Epithelial cell of proximal tubule (primary cell): ENCODE measurements around the gene AHNAK2. TPM values are rescaled to one million over a fixed set of nuclear protein-coding genes. Genes with fewer than 3 reads are reported as not detected.
"Not testable (repeated sequence)": the region's sequence is repeated elsewhere in the genome, so short reads cannot be mapped to it uniquely, and the experiment has no call there.

Source experiments
- DNase-seq: peaks from one replicate; pipeline ENCODE4 v3.0.0-alpha.2; 2011; ENCODE audit warnings: low read depth
- H3K4me3 ChIP-seq: 2 replicates; pipeline ENCODE4 v1.5.1; 2011; ENCODE audit warnings: low read depth, mild to moderate bottlenecking, low read length
- total RNA-seq: library from RNA; depleted of rRNA; stranded (reverse); fragments of >200 nt; gene quantifications from 2 replicates; pipeline ENCODE4 v1.2.3, GENCODE V29; 2015
- TF ChIP-seq, protein P1 (sequence below): conservative IDR thresholded peaks from 2 replicates; pipeline ENCODE4 v1.5.1; 2012; ENCODE audit warnings: low read depth, mild to moderate bottlenecking, low read length

Gene AHNAK2
- total RNA-seq, 1 donor from 2014 or later, result 20.8 TPM

DNA sequence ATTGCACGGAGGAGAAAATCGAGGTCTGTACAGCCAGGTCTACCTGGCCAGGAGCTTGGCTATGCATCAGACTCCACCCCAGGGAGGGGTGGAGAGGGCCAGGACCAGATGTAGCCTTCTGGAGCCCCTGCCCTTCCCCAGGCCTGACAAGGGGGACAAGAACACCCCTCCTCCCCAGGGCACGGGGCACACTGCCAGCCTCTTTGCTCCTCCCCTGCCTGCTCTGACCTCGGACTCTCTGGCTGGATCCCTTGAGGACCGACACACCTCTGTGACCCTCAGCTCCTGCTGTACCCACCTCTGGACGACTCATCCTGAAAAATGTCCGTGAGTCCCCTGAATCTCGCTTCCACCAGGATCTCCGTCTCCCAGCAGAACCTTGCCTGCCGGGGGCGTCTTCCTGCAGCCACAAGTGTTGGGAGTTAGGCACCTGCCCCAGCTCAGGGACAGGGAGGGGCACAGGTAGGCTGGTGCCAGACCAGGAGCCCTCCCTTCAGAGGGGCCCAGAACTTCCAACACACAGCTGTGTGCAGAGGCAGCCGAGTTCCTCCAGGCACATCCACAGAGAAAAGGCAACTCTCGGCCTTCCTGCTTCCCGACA is 21.8 kb downstream of the AHNAK2 start:
- TF ChIP-seq, protein P1, sequence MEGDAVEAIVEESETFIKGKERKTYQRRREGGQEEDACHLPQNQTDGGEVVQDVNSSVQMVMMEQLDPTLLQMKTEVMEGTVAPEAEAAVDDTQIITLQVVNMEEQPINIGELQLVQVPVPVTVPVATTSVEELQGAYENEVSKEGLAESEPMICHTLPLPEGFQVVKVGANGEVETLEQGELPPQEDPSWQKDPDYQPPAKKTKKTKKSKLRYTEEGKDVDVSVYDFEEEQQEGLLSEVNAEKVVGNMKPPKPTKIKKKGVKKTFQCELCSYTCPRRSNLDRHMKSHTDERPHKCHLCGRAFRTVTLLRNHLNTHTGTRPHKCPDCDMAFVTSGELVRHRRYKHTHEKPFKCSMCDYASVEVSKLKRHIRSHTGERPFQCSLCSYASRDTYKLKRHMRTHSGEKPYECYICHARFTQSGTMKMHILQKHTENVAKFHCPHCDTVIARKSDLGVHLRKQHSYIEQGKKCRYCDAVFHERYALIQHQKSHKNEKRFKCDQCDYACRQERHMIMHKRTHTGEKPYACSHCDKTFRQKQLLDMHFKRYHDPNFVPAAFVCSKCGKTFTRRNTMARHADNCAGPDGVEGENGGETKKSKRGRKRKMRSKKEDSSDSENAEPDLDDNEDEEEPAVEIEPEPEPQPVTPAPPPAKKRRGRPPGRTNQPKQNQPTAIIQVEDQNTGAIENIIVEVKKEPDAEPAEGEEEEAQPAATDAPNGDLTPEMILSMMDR, result no peak
- H3K4me3 ChIP-seq, result no peak overlapping the region
- no peak for DNase-seq

DNA sequence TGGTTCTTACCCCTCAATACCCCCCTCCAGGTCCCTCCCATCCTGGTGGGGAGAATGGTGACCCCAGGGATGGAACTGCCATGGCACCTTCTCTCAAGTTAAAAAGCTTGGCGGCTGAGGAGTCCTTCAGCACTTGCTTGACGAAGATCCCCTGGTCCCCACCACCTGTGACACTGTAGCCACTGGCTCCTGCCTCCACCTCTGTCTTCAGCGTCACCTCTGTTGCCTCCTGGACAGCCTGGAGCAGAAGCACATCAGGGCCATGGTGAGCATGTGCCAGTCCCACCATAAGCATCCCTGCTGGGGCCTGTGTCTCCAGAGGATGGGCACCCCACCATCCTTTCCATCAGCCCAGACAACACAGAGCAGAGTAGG is 22.8 kb downstream of the AHNAK2 start:
- H3K4me3 ChIP-seq, result no peak overlapping the region
- TF ChIP-seq, protein P1, result no peak
- no peak for DNase-seq

DNA sequence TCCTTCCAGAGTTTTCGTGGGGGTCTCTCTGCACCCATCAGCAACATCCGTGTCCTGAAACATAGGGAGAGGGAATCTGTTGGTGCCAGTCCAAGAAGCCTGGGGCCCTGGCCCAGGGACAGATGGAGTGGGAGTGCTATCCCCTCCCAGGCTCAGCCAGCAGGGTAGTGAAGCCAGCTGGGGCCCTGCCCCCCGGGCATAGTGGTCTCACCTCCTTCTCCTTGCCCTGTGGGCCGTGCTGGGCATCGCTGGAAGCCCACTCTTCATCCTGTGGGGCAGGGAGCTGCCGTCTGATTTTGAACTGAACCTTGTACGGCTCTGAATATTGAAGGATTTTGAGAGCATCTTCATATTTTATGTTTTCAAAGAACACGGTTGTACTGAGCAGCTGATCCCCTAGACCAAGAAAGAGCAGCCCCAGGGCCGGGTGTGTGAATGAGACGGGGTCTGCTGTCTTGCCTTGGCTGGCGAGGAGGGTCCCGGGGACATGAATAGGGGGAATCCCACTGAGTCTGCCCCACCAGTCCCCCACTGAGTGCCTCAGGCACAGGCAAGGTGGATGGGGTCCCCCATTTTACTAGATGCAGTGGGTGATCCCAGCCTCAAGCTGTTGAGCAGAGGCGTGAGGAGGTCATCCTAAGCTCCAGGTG is 23.3 kb downstream of the AHNAK2 start:
- no peak for DNase-seq
- TF ChIP-seq, protein P1, result no peak
- H3K4me3 ChIP-seq, result no peak overlapping the region

DNA sequence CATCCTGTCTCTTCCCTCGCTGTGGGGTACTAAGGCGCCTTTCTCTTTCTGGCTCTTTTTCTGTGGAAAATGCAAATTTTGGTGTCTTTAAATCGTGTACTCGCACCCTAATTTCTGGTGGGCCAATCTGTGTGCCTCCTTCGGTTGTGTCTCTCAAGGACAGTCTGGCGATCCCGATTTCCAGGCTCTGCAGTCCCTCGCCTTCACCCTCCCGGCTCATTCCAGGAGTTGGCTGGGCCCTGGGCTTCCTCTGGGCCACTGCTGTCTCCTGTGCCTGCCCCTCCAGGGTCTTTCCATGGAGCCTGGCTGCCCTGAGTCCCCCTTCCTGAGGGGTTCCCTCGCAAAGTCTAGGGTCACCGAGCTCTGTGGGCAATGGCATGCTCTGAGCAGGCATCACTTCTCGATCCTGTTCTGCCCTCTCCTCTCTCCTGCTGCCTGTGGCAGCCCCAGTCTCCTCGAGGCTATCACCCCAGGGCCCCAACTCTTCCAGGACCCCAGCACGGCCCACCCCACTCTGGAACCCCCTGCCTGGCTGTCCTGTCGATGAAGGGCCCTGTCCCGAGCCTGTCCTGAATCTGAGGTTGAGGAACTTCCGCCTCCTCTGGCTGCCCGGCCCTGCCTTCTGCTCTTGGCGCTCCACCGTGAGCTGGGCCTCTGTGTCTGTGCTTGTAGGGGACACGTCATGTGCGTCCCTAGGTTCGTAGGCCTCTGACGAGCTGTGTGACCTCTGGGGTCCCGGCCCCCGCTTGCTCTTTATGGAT is 24.1 kb downstream of the AHNAK2 start:
- H3K4me3 ChIP-seq, result no peak overlapping the region
- DNase-seq, result no peak
- TF ChIP-seq, protein P1, result no peak

DNA sequence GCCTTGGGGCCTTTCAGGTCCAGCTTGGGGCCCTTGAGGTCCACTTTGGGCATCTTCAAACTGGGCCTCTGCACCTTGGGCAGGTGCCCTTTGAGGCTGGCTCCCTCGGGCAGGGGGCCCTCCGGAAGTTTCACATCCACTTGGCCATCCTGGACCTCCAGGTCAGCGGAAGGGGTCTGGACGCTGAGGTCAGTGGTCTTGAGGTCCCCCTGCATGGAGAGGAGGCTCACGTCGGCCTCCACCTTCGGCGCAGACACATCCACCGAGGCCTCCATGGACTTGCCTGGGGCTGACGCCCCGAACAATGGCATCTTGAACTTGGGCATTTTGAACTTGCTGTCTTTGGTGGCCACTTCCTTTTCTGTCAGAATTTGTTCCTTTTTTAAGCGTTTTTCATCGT is 25.1 kb downstream of the AHNAK2 start:
- TF ChIP-seq, protein P1, result no peak

DNA sequence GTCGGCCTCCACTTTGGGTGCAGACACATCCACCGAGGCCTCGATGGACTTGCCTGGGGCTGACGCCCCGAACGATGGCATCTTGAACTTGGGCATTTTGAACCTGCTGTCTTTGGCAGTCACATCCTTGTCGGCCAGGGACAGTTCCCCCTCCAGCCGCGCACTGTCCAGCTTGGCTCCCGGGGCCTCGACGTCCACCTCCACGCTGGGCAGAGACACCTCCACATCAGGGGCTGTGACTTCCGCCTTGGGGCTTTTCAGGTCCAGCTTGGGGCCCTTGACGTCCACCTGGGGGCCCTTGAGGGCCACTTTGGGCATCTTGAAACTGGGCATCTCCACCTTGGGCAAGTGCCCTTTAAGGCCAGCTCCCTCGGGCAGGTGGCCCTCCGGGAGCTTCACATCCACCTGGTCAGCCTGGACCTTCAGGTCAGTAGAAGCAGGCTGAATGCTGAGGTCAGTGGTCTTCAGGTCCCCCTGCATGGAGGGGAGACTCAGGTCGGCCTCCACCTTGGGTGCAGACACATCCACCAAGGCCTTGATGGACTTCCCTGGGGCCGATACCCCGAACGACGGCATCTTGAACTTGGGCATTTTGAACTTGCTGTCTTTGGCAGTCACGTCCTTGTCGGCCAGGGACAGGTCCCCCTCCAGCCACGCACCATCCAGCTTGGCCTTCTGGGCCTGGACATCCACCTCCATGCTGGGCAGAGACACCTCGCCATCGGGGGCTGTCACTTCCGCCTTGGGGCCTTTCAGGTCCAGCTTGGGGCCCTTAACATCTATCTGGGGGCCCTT is 26.1 kb downstream of the AHNAK2 start:
- not testable (repeated sequence) for H3K4me3 ChIP-seq

More for the DNA sequence above, 25.1 kb downstream of the AHNAK2 start:
- H3K4me3 ChIP-seq, result no peak overlapping the region
- no peak for DNase-seq

DNA sequence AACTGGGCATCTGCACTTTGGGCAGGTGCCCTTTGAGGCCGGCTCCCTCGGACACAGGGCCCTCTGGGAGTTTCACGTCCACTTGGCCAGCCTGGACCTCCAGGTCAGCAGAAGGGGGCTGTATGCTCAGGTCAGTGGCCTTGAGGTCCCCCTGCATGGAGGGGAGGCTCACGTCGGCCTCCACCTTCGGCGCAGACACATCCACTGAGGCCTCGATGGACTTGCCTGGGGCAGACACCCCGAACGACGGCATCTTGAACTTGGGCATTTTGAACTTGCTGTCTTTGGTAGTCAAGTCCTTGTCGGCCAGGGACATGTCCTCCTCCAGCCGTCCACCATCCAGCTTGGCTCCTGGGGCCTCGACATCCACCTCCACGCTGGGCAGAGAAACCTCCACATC is 27.5 kb downstream of the AHNAK2 start:
- DNase-seq, result not testable (repeated sequence)

More for the DNA sequence above, 26.1 kb downstream of the AHNAK2 start:
- DNase-seq, result not testable (repeated sequence)

More for the DNA sequence above, 27.5 kb downstream of the AHNAK2 start:
- H3K4me3 ChIP-seq, result not testable (repeated sequence)
